Caki2 (cell line): Measurements from ENCODE around the gene KIN. TPM values are rescaled to one million over a fixed set of nuclear protein-coding genes. Genes with fewer than 3 reads are reported as not detected.
"Not testable (repeated sequence)": the region's sequence is repeated elsewhere in the genome, so short reads cannot be mapped to it uniquely, and the experiment has no call there.

Experiments
- DNase-seq: peaks from one replicate; pipeline ENCODE4 v3.0.0-alpha.2; 2015; ENCODE audit warnings: low read depth
- in situ Hi-C: cut with HindIII; loops from 2 replicates; pipeline ENCODE4 v1.10.0; 2016; ENCODE audit warnings: low sequenced_read_pairs, low pct_unique_long_range_greater_than_20kb, mixed read lengths
- total RNA-seq: library from RNA; depleted of rRNA; stranded (reverse); fragments of >200 nt; shearing (Covaris generic); gene quantifications from 2 replicates; pipeline ENCODE4 v1.2.3, GENCODE V29; 2014; ENCODE audit warnings: low replicate concordance; rRNA removed

The KIN gene
- 28.2 and 34.5 TPM in 2 replicates for total RNA-seq

DNA sequence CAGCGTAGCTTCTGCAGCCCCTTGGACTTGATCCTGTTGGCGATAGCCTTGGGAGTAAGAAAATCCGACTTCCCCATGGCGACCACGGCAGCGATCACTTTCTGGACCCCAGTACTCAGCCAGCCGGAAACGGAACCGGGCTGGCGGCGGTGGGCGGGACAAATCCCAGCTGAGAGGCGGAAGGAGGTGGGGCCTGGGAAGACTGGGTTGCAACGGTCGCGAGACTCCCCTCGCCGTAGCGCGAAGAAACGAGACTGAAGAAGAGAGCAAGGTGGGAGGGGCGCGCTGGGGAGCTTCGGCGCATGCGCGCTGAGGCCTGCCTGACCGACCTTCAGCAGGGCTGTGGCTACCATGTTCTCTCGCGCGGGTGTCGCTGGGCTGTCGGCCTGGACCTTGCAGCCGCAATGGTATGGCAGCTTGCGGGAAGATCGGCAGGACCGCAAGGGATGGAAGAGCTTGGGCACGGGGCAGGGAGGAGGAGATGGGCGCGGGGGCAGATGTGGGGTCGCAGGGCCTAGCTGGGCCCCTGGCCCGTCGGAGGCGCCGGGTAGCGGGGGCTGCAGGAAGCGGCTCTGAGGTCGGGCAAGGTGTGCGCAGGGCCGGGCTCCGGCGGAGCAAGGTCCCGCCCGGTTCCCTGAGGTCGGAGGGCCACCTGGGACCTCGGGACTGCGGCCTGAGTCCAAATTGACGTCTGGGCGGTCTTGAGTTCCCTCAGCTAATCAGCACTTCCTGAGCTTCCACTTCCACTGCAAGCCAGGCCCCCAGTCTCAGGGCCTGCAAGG is at the start of gene KIN, which contains the start of gene ATP5F1C:
TSS of gene KIN (minus strand) at position 137 of the 782 bp plus-strand sequence. CDS start at position 77, 60 bp downstream.
TSS of gene ATP5F1C (plus strand) at position 321 of the 782 bp plus-strand sequence. CDS start at position 352, 31 bp downstream.
- in situ Hi-C loops: no loop called here
- peak; percentile 93 for DNase-seq

GRCh38 chr10:7836571-7836970 is 48.8 kb upstream of the KIN start:
- in situ Hi-C loops: no loop called here
- DNase-seq: no peak

- no peak for DNase-seq
- in situ Hi-C loops: no loop called here
Observed at GRCh38 chr10:7834262-7834661, 46.5 kb upstream of the KIN start.

DNA sequence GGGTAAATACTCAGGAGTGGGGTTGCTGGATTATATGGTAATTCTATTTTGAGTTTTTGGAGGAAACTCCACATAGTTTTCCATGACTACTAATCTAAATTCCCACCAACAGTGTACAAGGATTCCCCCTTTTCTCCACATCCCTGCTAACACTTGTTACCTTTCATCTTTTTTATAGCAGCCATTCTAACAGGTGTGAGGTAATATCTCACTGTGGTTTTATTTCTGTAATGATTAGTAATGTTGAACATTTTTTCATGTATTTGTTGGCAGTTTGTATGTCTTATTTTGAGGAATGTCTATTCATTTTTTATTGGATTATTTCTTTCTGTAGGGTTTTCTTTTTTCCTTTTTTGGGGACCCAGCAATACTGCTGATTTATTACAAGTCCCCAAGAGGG is 45.4 kb upstream of the KIN start:
- in situ Hi-C loops: no loop called here

GRCh38 chr10:7832060-7832459 is 44.3 kb upstream of the KIN start:
- in situ Hi-C loops: no loop called here
- DNase-seq: no peak

More for the DNA sequence above, 45.4 kb upstream of the KIN start:
- no peak for DNase-seq

DNA sequence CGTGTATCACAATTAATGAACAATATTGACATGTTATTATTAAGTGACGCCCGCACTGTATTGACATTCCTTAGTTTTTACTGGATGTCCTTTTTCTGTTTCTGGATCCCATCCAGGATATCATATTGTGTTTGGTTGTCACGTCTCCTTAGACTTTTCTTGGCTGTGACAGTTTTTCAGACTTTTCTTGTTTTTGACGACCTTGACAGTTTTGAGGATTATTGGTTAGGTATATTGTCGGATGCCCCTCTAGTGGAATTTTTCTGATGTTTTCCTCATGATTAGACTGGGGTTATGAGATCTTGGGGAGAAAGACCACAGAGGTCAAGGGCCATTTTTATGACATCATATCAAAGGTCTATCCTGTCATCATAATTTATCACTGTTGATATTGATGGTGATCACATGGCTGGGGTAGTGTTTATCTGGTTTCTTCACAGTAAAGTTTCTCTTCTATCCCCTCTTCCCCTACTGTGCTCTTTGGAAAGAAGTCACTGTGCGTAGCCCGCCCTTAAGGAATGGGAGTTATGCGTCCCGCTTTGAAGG is 41.6 kb upstream of the KIN start:
- in situ Hi-C loops: no loop called here
- DNase-seq: no peak

- in situ Hi-C loops: no loop called here
- peak; percentile 60 for DNase-seq
Observed at GRCh38 chr10:7826971-7827370, 39.2 kb upstream of the KIN start.

DNA sequence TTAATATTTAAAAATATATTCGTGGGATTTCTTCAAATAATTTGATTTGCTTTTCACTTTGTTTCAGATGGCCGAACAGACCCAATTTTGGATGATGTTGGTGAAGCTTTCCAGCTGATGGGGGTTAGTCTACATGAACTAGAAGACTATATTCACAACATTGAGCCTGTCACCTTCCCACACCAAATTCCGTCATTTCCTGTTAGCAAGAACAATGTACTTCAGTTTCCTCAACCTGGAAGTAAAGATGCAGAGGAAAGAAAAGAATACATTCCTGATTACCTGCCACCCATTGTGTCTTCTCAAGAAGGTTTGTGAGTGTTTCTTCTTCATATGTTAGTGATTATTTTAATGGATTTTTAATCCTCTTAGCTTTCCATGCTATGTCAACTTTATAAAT is 36.5 kb upstream of the KIN start:
- in situ Hi-C loops: no loop called here
- no peak for DNase-seq

DNA sequence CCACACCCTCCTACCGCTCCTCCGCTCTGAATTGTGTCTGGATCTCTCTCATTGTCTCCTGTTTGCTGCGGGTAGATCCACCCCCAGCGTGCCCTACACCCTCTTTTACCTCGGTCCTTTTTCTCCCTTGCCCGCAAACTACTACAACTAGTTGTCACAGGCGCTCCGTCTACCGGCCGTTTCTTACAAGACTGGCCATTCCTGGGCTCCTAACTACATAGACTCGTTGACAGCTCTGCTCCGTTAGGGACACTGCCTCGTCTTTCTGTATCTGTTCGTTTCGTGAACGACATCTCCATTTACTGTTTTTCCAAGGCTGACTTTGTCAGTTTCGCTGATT is 31.3 kb upstream of the KIN start:
- in situ Hi-C loops: no loop called here
- peak; percentile 57 for DNase-seq

GRCh38 chr10:7818295-7819120 is 30.7 kb upstream of the KIN start, which contains the start of gene TAF3:
TAF3 (plus strand) TSS chr10:7818505; CDS start chr10:7818710, 205 bp downstream.
- peak; percentile 77 for DNase-seq
- in situ Hi-C loops: no loop called here

GRCh38 chr10:7817984-7818294 is 30.1 kb upstream of the KIN start:
- DNase-seq: no peak
- in situ Hi-C loops: no loop called here

- in situ Hi-C loops: no loop called here
- no peak for DNase-seq
Observed at GRCh38 chr10:7817576-7817975, 29.8 kb upstream of the KIN start.

DNA sequence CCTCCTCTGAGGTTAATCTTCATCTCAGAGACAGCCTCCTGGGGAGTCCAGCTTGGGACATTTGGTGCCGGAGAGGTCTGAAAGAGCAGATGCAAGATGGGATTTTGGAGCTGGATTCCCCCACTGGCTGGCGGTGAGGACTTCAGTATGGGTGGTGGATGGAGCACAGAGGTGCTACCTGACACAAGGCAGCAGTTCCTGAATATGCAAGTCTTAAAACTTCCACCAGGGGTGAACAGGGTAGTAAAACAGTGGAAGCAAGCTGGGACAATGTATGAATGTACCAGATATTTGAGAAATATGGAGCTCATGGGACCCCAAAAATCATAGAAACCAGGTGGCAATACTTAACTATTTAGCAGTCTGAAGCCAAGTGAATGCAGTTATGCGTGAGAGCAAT is 25.7 kb upstream of the KIN start:
- in situ Hi-C loops: no loop called here
- no peak for DNase-seq

GRCh38 chr10:7811743-7812142 is 23.9 kb upstream of the KIN start:
- in situ Hi-C loops, DNase-seq: not testable (repeated sequence)

DNA sequence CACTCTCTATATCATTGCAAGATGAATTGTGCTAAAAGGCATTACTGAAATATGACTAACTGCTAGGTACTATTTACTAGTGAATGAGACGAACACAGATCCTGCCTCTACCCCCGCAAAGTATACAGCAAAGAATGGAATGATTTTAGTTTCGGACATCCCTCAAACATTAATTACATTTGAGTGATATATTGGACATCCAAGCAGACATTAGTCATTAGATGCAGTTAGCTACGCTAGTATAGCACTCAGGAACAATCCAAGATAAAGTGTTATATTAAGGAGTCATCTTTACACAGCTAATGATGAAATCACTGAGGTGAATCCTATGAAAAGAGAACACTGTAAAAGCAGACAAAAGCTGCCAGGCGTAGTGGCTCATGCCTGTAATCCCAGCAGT is 23.2 kb upstream of the KIN start:
- in situ Hi-C loops: no loop called here

DNA sequence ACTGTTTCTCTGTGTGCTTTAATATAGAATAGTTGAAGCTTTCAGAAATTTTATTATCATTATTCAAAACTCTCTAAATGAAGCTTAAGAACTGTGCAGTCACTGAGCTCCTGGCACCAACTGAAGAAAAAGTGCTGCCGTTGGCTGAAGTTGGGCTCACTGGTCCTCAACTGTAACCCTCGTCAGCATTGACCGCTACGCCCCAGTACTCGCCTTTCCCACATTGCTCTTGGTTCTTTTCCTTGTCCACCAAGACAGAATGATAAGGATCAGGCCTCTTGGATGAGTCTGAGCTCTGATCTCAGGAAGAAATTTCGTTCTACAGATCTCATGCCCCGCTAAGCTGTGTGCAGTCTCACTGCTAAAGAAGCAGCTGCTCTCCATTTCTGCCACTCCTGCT is 22.6 kb upstream of the KIN start:
- no peak for DNase-seq
- in situ Hi-C loops: no loop called here

More for the DNA sequence above, 23.2 kb upstream of the KIN start:
- DNase-seq: no peak

GRCh38 chr10:7808686-7809267 is 21.0 kb upstream of the KIN start:
- DNase-seq: no peak
- in situ Hi-C loops: no loop called here

- in situ Hi-C loops: no loop called here
- DNase-seq: no peak
Observed at GRCh38 chr10:7804741-7805140, 16.9 kb upstream of the KIN start.

DNA sequence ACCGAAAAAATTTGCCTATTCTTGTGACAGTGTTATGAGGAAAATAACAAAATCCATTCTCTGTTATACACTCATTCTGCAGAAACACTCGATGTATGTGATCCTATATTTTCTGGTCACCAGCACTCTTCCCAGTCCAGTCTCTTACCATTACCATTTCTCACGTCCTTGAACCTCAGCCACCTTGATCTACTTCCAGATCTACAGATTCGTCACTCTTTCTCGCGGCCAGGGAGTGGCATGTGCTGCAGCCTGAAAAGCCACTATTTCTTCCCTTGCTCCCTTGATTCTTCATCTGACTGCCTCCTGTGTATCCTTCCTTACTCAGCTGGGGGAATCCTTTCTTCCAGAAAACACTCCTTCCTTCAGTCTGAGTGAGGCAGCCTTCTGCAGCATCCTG is 16.4 kb upstream of the KIN start:
- in situ Hi-C loops: no loop called here
- DNase-seq: no peak
